HEK293 (cell line): ENCODE measurements around the gene AP2M1.

ENCODE experiments used
- CTCF ChIP-seq: fragments of 450-650 bp; formaldehyde crosslinking; IDR thresholded peaks from 2 replicates; pipeline ENCODE4 v1.5.1; 2016; ENCODE audit warnings: missing biosample characterization, missing genetic modification characterization
- HOXA7 ChIP-seq: sonication (generic); formaldehyde crosslinking; IDR thresholded peaks from 2 replicates; pipeline ENCODE4 v1.8.1; 2022; ENCODE audit warnings: missing genetic modification reagents, borderline replicate concordance
- KLF1 ChIP-seq: fragments of 450-650 bp; formaldehyde crosslinking; IDR thresholded peaks from 2 replicates; pipeline ENCODE4 v1.5.1; 2016; ENCODE audit warnings: missing biosample characterization, missing genetic modification characterization
- PBX3 ChIP-seq: sonication (generic); formaldehyde crosslinking; IDR thresholded peaks from 2 replicates; pipeline ENCODE4 v1.8.1; 2022; ENCODE audit warnings: mild to moderate bottlenecking, moderate library complexity, missing genetic modification reagents
- SALL2 ChIP-seq: fragments of 450-650 bp; formaldehyde crosslinking; IDR thresholded peaks from 2 replicates; pipeline ENCODE4 v1.5.0; 2017; ENCODE audit warnings: missing biosample characterization, mild to moderate bottlenecking, missing genetic modification characterization, borderline replicate concordance
- ZNF121 ChIP-seq: fragments of 450-650 bp; formaldehyde crosslinking; IDR thresholded peaks from 2 replicates; pipeline ENCODE4 v1.5.1; 2016; ENCODE audit warnings: missing biosample characterization, missing genetic modification characterization
- ZNF24 ChIP-seq: fragments of 450-650 bp; formaldehyde crosslinking; IDR thresholded peaks from 2 replicates; pipeline ENCODE4 v1.5.1; 2016; ENCODE audit warnings: missing biosample characterization, missing genetic modification characterization

GRCh38 chr3:184140436-184140835 is 34.2 kb upstream of the AP2M1 start:
- no peak for TF ChIP-seq ZNF121
- TF ChIP-seq SALL2 (tag by site-specific recombination): no peak
- no peak for TF ChIP-seq HOXA7
- TF ChIP-seq CTCF (tag by site-specific recombination): no peak
- no peak for TF ChIP-seq KLF1 (tag by site-specific recombination)
- no peak for TF ChIP-seq ZNF24 (tag by site-specific recombination)
- TF ChIP-seq PBX3 (CRISPR knock-in tag): no peak
